HG02678 (cell line): Measurements from ENCODE around the gene COPA.

Experiments used
- ATAC-seq: cut with Tn5 transposase; IDR thresholded peaks from one replicate; pipeline ENCODE4 v1.9.1; 2021; ENCODE audit warnings: mild to moderate bottlenecking, moderate library complexity; ENCODE audit not compliant: unreplicated experiment

Gene COPA

GRCh38 chr1:160271025-160271424, 72.0 kb downstream of the COPA start:
- no peak for ATAC-seq

GRCh38 chr1:160267284-160267991, 75.6 kb downstream of the COPA start:
- no peak for ATAC-seq

GRCh38 chr1:160264795-160265307, 78.2 kb downstream of the COPA start:
- ATAC-seq = no peak

- ATAC-seq = peak; percentile 86
Measured at GRCh38 chr1:160261893-160262794, 80.9 kb downstream of the COPA start, which contains the start of gene DCAF8. DCAF8 (minus strand) TSS chr1:160262549; CDS start chr1:160244008, 18,541 bp downstream.

- no peak for ATAC-seq
Measured at GRCh38 chr1:160261556-160261892, 81.5 kb downstream of the COPA start.

GRCh38 chr1:160260406-160261382, 82.4 kb downstream of the COPA start:
- no peak for ATAC-seq

GRCh38 chr1:160258177-160258798, 84.8 kb downstream of the COPA start:
- no peak for ATAC-seq

GRCh38 chr1:160257411-160258015, 85.5 kb downstream of the COPA start:
- no peak for ATAC-seq

GRCh38 chr1:160256396-160257046, 86.5 kb downstream of the COPA start:
- ATAC-seq = no peak

- ATAC-seq = no peak
Measured at GRCh38 chr1:160255781-160256300, 87.2 kb downstream of the COPA start.

- peak; percentile 82 for ATAC-seq
Measured at GRCh38 chr1:160251687-160252526, 91.1 kb downstream of the COPA start.

- no peak for ATAC-seq
Measured at GRCh38 chr1:160251011-160251410, 92.0 kb downstream of the COPA start.

- ATAC-seq = no peak
Measured at GRCh38 chr1:160247053-160247452, 96.0 kb downstream of the COPA start.

- ATAC-seq = no peak
Measured at GRCh38 chr1:160245434-160245833, 97.6 kb downstream of the COPA start.

- ATAC-seq = no peak
Measured at GRCh38 chr1:160244209-160244608, 98.8 kb downstream of the COPA start.

GRCh38 chr1:160243767-160244166, 99.3 kb downstream of the COPA start:
- no peak for ATAC-seq

- no peak for ATAC-seq
Measured at GRCh38 chr1:160239582-160240299, 103.3 kb downstream of the COPA start.
